Uterus (tissue), 2 donors: ENCODE measurements around the gene AIG1.

Experiments used
- CTCF ChIP-seq, 4 experiments: fragments of 200-600 bp in 2 of 4; fragments of 450-650 bp in 2 of 4; sonication (generic) in 2 of 4; IDR thresholded peaks; one replicate each; pipeline ENCODE4 v1.5.1; 2016 to 2019; ENCODE audit warnings: antibody characterized with exemption in 4 of 4, mild to moderate bottlenecking in 2 of 4, moderate library complexity in 1 of 4
- POLR2A ChIP-seq, 2 donors: fragments of 450-650 bp; IDR thresholded peaks; one replicate each; pipeline ENCODE4 v1.6.1; 2016; ENCODE audit warnings: antibody characterized with exemption in 2 of 2, mild to moderate bottlenecking in 1 of 2, moderate library complexity in 1 of 2

DNA sequence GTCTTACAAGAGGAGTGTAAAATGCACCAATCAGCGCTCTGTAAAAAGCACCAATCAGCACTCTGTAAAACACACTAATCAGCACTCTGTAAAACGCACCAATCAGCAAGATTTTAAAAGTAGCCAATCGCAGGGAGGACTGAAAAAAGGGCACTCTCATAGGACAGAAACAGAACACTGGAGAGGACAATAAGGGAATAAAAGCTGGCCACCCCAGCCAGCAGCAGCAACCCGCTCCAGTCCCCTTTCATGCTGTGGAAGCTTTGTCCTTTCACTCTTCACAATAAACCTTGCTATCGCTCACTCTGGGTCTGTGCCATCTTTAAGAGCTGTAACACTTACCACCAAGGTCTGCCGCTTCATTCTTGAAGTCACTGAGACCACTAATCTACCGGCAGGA, 1.7 kb upstream of the AIG1 start:
- TF ChIP-seq POLR2A (IDR thresholded peaks at IDR 0.05) = no peak
- TF ChIP-seq CTCF (IDR thresholded peaks at IDR 0.05) = no peak
